PFSK-1 (cell line): ENCODE measurements around the gene TMEM271.

Source experiments
- POLR2AphosphoS5 ChIP-seq: IDR thresholded peaks from 2 replicates; pipeline ENCODE4 v1.6.1; 2012; ENCODE audit warnings: low read depth, mild to moderate bottlenecking, control low read depth, low read length, moderate library complexity
- TAF1 ChIP-seq: IDR thresholded peaks from 2 replicates; pipeline ENCODE4 v1.6.1; 2012; ENCODE audit warnings: low read length, control low read depth, borderline replicate concordance; ENCODE audit not compliant: insufficient read depth

- no peak for TF ChIP-seq POLR2AphosphoS5
- no peak for TF ChIP-seq TAF1
Observed at GRCh38 chr4:535924-536281, 40.2 kb downstream of the TMEM271 start.
